ENCODE measurements around the gene ACLY.

GRCh38 chr17:41864836-41865595 is 53.7 kb downstream of the ACLY start, which contains the start of gene KLHL11:
- TF ChIP-seq EZH2 (IDR thresholded peaks at IDR 0.05; ENCODE audit: borderline replicate concordance) (no peak), CTCF (IDR thresholded peaks at IDR 0.05; ENCODE audit: poor library complexity) (no peak)
